Right cardiac atrium (tissue), 5 donors: ENCODE results near the gene EVC2. TPM values are rescaled to one million over a fixed set of nuclear protein-coding genes. Genes with fewer than 3 reads are reported as not detected.

Experiments
- ATAC-seq, 2 donors: fragments of 200-7000 bp; cut with Tn5 transposase; one replicate each; pipeline versions ENCODE4 v1.8.0 to v1.9.1; 2020; ENCODE audit warnings: moderate library complexity in 2 of 2, mild to moderate bottlenecking in 1 of 2
- DNase-seq, 3 donors: peaks; one replicate each; pipeline ENCODE4 v3.0.0-alpha.2; 2020
- H3K27ac ChIP-seq: one replicate; pipeline ENCODE4 v1.5.1; 2013; ENCODE audit warnings: mild to moderate bottlenecking, low read length, control low read depth, moderate library complexity
- H3K27me3 ChIP-seq: one replicate; pipeline ENCODE4 v1.6.1; 2013; ENCODE audit not compliant: control insufficient read depth, insufficient read depth
- H3K4me1 ChIP-seq: one replicate; pipeline ENCODE4 v1.6.1; 2013; ENCODE audit warnings: low read length; ENCODE audit not compliant: control insufficient read depth, insufficient read depth
- H3K4me3 ChIP-seq: one replicate; pipeline ENCODE4 v1.5.1; 2013; ENCODE audit warnings: low read length, control low read depth
- H3K9me3 ChIP-seq: one replicate; pipeline ENCODE4 v1.6.1; 2013; ENCODE audit warnings: low read length; ENCODE audit not compliant: control insufficient read depth
- WGBS: extraction: QIAGEN DNeasy Blood & Tissue Kit; methylation state at CpG from one replicate; pipeline ENCODE4 v1.1.7; 2013; 5-methylcytosine and 5-hydroxymethylcytosine counted together
- intact Hi-C, 4 donors: fragments of 100-400 bp; cut with DNase I; formaldehyde crosslinking; loops; one replicate each; pipeline versions ENCODE4 v1.11.0 to v1.14.0; 2022 to 2023
- polyA plus RNA-seq: library from polyadenylated mRNA; stranded (reverse); fragments of 200-250 nt; gene quantifications from one replicate; pipeline ENCODE4 v1.2.3, GENCODE V29; 2013
- total RNA-seq, 4 donors: library from RNA; stranded (reverse); fragmentation: NEBNext Ultra II Directional; extraction: Animal tissue kit (Norgen Biotek cat#: 25700); gene quantifications; one replicate each; pipeline ENCODE4 v1.2.1, GENCODE V29; 2021
- donor health status: healthy with polysubstance abuse.
- donor health status: DM: no; HTN: yes; CAD: no.
- donor health status: DM: no; HTN: no; CAD: no.
- donor health status: DM: no; HTN: yes; CAD: no; lungs with severe emphysema.
- donor health status: DM: yes; HTN: yes; CAD: no.

Gene EVC2
- total and polyA plus RNA-seq, 5 donors: 2.0 to 3.5 (median 3.0) TPM

DNA sequence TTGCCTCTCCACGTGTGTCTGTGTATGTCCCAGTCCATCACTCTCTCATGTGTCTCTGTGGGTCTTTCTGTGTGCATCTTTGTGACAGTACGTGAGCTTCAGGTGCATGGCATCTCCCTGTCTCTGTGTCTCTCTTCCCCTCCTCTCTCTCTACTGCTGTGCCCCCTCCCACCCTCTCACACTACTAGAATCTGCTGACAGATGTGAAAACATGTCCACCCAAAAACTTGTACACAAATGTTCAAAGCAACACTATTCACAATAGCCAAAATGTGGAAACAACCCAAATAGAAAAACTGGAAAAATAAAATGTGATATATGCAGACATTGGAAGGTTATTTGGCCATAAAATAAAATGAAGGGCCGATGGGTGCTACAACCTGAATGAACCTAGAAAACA, 12.6 kb upstream of the EVC2 start:
- Histone ChIP-seq H3K4me1 (no peaks in the 10 kb centered on the region), H3K4me3 (no peak overlapping the region), H3K27ac (no peak overlapping the region), H3K27me3 (no peaks in the 10 kb centered on the region), H3K9me3 (no peaks in the 10 kb centered on the region)
- ATAC-seq (no peak), DNase-seq (no peak)
- 72% methylated on average over 3 of the region's 3 CpGs for WGBS
- intact Hi-C loops: no loop called here

DNA sequence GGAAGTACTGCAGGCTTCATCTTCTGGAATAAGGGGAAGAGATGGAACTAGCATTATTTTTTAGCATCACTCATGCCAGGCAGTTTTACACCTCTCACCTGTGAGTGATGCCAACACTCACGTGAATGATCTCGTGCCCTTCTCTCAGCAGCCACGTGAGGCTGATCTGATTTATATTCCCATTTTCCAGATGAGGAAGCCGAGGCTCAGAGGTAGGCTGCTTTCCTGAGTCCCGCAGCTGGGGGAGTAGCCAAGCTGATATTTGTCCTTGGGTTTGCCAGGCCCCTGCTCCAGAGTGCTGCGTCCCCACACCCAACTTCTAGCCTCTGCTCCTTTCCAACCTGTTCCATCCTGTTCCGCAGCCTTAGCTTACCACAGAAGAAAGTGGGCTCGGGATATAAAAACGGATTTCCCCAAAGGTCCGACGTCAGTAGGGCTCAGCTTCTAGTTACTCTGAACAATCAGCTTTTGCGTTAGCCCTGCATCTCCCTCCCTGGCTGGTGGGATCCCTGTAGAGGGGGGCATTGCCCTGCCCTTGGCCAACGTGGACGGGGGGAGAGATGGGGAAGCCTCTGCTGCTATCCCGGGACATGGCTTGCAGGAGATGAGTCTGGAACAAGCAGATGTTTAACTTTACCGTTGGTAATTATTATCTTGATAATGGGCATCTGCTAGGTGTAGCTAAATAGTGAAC, 11.9 kb upstream of the EVC2 start:
- Histone ChIP-seq H3K4me1 (no peaks in the 10 kb centered on the region), H3K9me3 (no peaks in the 10 kb centered on the region), H3K27ac (no peak overlapping the region), H3K27me3 (no peaks in the 10 kb centered on the region), H3K4me3 (no peak overlapping the region)
- intact Hi-C loops: no loop called here
- ATAC-seq: no peak
- WGBS: 88% methylated on average over 16 of the region's 16 CpGs
- DNase-seq: no peak

DNA sequence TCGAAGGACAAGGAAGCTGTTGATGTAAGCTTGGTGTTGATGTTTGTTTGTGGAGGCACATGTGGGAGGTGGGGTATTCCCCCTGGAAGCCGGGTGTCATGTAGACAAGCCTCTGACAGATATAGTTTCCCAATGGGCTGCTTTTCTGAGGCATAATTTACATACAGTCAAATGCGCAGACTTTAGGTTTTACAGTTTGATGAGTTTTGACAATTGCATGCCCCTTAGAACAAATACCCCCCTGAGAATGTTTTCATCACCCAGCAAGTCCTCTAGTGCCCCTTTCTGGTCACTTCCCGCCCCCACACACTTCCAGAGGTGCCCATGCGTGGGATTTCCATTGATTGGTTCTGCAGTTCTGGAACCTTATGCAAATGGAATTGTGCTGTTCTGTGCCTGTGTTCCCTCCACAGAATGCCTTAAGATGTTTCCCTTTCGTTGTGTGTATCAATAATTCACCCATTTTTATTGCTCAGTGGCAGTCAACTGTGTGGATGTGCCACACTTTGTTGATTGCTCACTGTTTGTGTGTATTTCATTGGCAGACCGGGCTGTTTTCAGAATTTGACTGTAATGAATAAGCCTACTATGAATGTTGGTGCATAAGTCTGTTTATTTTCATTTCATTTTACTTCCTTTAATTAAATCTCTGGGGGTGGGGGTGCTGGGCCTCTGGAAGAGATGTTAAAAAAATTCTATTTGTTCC, 11.1 kb upstream of the EVC2 start:
- Histone ChIP-seq H3K27me3 (no peaks in the 10 kb centered on the region), H3K4me3 (no peak overlapping the region), H3K4me1 (no peaks in the 10 kb centered on the region), H3K9me3 (no peaks in the 10 kb centered on the region), H3K27ac (no peak overlapping the region)
- DNase-seq (no peak), ATAC-seq (no peak)
- 79% methylated on average over 7 of the region's 7 CpGs for WGBS
- intact Hi-C loops: no loop called here

DNA sequence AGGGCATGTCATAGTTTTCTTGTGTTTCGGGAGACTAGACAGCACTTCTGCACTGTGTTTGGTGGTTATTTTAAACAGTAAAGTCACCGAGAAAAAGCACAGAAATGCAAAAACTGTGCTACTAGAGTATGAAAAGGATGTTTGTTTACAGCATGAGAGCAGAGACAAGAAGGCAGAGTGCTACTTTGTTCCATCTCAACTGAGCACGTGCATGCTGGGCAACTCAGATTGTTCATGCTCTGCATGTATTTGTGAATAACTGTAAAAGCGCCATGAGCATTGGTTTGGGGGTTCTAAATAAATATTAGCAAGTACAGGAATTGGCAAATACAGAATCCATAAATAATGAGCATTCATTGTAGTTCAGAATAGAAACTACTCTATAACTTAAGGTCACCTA, 10.1 kb upstream of the EVC2 start:
- H3K4me3 ChIP-seq: no peak overlapping the region
- WGBS: 84% methylated on average over 4 of the region's 4 CpGs
- H3K27ac ChIP-seq: no peak overlapping the region
- intact Hi-C loops: no loop called here
- no peaks in the 10 kb centered on the region for H3K9me3 ChIP-seq
- no peaks in the 10 kb centered on the region for H3K4me1 ChIP-seq
- H3K27me3 ChIP-seq: no peaks in the 10 kb centered on the region
- DNase-seq (no peak), ATAC-seq (no peak)

DNA sequence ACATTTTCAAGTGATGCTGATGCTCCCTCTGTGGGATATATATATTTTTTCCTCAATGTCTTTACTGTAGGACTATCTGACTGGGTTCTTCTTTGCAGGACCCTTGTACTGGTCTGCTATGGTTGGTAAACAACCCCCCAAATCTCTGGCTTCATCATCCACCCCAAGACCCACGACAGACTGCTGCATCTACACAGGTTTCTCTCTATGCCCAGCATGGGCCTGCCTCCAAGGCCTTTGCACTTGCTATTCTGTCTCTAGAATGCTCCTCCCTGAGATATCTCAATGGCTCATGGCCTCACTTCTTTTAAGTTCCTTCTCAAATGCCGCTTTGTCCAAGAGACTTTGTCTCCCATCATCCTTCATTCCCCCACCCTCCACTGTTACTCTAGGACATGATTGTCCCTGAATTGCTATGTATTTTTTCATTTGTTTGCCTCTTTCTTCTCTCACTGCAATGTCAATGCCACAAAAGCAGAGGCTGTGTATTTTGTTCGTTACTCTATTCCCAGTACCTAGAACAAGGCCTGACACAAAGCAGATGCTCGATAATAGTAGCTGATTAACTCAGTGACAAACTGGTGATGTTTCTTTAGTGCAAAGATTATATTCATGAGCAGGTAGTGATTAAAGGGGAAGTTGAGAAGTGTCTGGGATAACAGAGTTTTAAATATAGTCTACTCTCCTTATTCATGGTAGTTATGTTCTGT, 9.2 kb upstream of the EVC2 start:
- ATAC-seq (no peak), DNase-seq (no peak)
- Histone ChIP-seq H3K27me3 (no peaks in the 10 kb centered on the region), H3K4me3 (no peak overlapping the region), H3K4me1 (no peaks in the 10 kb centered on the region), H3K9me3 (no peaks in the 10 kb centered on the region), H3K27ac (no peak overlapping the region)
- 92% methylated on average over 4 of the region's 4 CpGs for WGBS
- intact Hi-C loops: no loop called here

DNA sequence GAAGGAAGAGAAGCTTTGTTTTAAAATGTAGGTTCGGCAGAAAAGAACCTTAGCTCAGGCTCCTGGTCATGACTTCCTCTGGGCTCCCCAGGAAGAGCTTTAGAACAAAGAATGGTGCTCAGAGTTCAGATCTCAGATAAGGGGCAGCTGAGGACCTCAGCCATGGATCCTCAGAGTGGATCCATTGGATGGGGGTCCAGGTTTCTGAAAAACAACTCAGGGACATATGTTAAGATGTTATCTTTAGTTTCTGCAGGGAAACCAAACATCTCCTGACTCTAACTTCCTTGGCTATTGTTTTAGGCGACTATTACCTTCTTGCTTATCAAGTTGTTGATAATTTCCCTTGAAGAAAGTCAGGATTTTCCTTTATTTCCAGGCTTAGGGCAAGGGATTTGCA, 8.0 kb upstream of the EVC2 start:
- 66% methylated on average over 2 of the region's 2 CpGs for WGBS
- Histone ChIP-seq H3K4me1 (no peaks in the 10 kb centered on the region), H3K9me3 (no peaks in the 10 kb centered on the region), H3K27ac (no peak overlapping the region), H3K27me3 (no peaks in the 10 kb centered on the region), H3K4me3 (no peak overlapping the region)
- intact Hi-C loops: no loop called here
- ATAC-seq (no peak), DNase-seq (no peak)

DNA sequence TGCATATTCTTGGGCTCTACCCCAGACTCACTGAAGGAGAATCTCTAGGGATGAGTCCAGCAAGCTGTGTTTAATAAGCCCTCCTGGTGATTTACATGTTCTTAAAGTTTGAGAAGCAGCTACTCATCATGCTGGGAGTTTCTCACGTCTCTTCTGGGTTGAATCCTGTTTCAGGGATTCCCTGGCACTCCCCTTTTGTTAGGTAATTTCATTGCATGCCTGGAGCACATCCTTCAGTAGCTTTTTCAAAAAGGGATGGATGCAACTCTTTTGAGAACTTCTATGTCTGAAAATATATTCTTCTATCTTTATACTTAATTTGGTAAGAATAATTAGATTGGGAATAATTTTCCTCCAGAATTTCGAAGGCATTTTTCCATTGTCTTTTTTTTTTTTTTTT, 7.0 kb upstream of the EVC2 start:
- intact Hi-C loops: no loop called here

DNA sequence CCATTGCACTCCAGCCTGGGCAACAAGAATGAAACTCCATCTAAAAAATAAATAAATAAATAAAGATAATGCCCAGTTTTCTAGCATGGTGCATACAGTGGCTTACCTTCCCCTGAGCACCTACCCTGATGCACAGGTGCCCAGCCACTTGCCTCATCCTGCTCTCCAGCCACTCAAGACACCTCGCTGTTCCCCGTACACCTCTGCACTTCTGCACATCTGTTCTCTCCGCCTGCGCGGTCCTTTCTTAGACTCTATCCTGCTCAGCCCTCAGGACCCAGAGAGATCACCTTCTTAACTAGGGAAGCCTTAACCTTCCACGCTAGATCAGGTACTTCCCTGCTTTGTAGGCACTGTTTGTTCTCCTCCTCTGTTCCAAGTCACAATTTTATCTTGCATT, 5.5 kb upstream of the EVC2 start:
- ATAC-seq: no peak
- no peaks in the 10 kb centered on the region for H3K27me3 ChIP-seq
- WGBS: 88% methylated on average over 6 of the region's 6 CpGs

More for the DNA sequence above, 7.0 kb upstream of the EVC2 start:
- no peak for ATAC-seq
- Histone ChIP-seq H3K4me3 (no peak overlapping the region), H3K9me3 (no peaks in the 10 kb centered on the region), H3K4me1 (no peaks in the 10 kb centered on the region), H3K27ac (no peak overlapping the region), H3K27me3 (no peaks in the 10 kb centered on the region)
- WGBS: 70% methylated on average over 2 of the region's 2 CpGs
- DNase-seq: no peak

DNA sequence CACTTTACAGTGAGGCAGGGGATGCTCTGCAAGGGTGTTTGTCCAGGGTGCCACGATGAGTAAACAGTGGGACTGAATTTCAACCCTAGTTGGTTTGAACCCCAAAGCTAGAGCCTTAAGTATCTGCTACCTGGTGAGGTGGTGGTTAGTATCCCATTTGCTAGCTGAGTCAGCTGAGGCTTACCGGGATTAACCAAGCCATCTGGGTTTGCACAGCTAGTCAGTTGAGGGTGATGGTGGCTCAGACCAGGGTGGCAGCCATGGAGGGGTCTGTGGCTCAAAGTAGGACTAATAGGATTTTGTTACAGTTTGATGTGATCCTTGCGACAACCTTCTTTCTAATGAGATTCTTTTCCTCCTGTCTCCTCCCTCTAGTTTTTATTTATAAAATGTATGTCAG, 4.6 kb upstream of the EVC2 start:
- Histone ChIP-seq H3K4me1 (no peaks in the 10 kb centered on the region), H3K4me3 (no peak overlapping the region), H3K27me3 (no peaks in the 10 kb centered on the region), H3K27ac (no peak overlapping the region), H3K9me3 (no peaks in the 10 kb centered on the region)
- no peak for ATAC-seq
- no peak for DNase-seq
- 94% methylated on average over 3 of the region's 3 CpGs for WGBS
- intact Hi-C loops: no loop called here

More for the DNA sequence above, 5.5 kb upstream of the EVC2 start:
- intact Hi-C loops: no loop called here
- no peaks in the 10 kb centered on the region for H3K9me3 ChIP-seq
- H3K4me3 ChIP-seq: no peak overlapping the region
- DNase-seq: no peak
- H3K4me1 ChIP-seq: no peaks in the 10 kb centered on the region
- H3K27ac ChIP-seq: no peak overlapping the region

DNA sequence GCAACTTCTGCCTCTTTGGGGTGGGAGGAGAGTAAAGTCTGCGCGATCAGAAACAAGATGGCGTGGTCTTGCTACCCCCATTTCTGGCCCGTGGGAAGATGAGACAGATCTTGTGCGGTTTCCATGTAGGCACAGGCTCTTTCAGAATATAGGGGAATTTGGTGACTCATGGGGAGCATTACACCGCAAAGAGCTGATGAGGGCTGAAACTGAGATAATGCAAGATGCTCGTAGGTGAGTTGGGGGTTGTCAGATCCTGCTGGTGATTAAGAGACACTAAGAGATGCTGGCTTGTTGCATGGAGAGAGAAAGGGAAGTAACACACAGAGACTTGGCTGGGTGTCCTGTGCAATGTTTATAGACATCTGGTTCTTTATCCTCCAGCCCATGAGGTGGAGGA, 4.2 kb upstream of the EVC2 start:
- Histone ChIP-seq H3K4me1 (no peaks in the 10 kb centered on the region), H3K9me3 (no peaks in the 10 kb centered on the region), H3K27me3 (no peaks in the 10 kb centered on the region), H3K4me3 (no peak overlapping the region), H3K27ac (no peak overlapping the region)
- ATAC-seq (no peak), DNase-seq (no peak)
- 95% methylated on average over 7 of the region's 7 CpGs for WGBS
- intact Hi-C loops: no loop called here

DNA sequence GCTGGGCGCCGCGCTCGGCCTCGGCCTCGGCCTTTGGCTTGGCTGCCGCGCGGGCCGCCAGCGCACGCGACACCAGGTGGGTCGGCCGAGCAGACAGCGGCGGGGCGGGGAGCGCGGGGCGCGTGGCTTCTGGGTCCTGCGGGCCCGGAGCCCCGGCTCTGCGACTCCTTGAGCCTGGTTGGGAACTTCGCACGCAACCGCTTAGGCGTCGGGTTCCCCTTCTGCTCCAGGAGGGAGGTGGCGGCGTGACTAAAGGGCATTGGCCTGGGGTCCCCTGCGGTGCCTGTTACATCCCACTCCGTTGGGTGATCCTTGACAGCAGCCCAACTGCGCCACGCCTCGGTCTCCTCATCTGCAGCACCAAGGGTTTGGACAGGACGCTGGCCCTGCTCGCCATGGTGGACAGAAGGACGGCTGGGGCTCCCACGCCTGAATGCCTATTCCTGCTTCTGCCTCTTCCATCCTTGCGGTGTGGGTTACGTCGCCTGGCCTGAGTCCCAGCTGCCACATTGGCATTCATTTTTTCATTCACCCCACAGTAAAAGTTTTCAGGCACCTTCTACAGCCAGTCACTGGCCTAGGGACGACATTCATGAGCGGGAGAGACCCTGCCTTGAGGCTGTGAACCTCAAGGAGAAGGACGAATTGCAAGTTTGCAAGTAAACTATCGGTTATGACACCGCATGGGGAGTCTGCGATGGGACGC, 3.3 kb upstream of the EVC2 start:
- H3K9me3 ChIP-seq: no peaks in the 10 kb centered on the region
- 13% methylated on average over 52 of the region's 52 CpGs for WGBS
- peak; percentile 36 to 74 (median 72) for DNase-seq
- intact Hi-C loops: no loop called here
- no peaks in the 10 kb centered on the region for H3K27me3 ChIP-seq
- peak overlapping the region; percentile 51 for H3K4me3 ChIP-seq
- no peak overlapping the region for H3K27ac ChIP-seq
- peak; percentile 2 to 3 for ATAC-seq
- no peaks in the 10 kb centered on the region for H3K4me1 ChIP-seq
